IPS-NIHi11 (cell line): ENCODE results near the gene COL27A1.

Source experiments
- DNase-seq: peaks from one replicate; pipeline ENCODE4 v3.0.0; 2012; ENCODE audit warnings: mixed read lengths, low spot score

Gene COL27A1

GRCh38 chr9:114287763-114288192 is 132.4 kb downstream of the COL27A1 start:
- no peak for DNase-seq

- DNase-seq, result peak; percentile 48
Observed at GRCh38 chr9:114288193-114289091, 133.1 kb downstream of the COL27A1 start.

GRCh38 chr9:114289106-114289505 is 133.8 kb downstream of the COL27A1 start:
- DNase-seq, result no peak

GRCh38 chr9:114289571-114290481 is 134.5 kb downstream of the COL27A1 start:
- DNase-seq, result no peak

DNA sequence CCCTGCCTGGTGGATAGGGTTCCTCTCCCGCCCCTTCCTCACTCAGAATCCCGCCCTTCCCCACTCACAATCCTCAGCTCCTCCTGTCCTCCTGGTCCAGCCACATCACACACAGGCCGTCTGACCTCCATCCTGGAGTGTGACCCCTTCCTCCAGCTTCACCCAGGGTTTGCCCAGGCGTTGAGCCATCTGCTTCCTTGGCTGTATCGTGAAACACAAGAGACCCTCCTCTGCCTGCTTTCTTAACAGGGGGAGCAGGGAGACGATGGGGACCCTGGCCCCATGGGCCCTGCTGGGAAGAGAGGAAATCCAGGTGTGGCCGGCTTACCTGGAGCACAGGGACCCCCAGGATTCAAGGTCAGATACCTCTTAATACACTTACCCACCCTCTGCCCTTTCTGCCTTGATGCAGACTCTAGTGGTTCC is 135.2 kb downstream of the COL27A1 start:
- DNase-seq, result no peak

DNA sequence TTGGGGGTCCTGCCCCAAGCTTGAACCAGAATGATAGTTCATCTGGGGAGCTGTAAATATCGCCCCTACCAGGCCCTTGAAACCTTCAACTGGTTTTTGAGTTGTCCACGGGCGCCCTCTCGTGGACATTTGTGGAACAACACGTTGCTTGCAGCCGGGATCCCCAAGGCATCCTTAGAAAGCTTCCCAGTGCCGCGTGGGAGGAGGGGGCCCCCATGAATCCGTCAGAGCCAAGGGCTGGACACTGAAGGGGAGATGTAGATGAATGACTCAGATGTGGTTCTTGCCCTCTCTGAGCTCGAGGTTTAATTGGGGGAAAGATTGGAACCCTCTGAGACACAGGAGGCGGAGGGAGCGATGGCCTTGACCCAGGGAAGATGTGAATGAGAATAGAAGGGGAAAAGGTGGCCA is 135.7 kb downstream of the COL27A1 start:
- peak; percentile 82 for DNase-seq

GRCh38 chr9:114291886-114292590 is 136.7 kb downstream of the COL27A1 start:
- DNase-seq, result no peak

- DNase-seq, result no peak
Observed at GRCh38 chr9:114294664-114295063, 139.3 kb downstream of the COL27A1 start.

GRCh38 chr9:114296338-114296737 is 141.0 kb downstream of the COL27A1 start:
- no peak for DNase-seq

GRCh38 chr9:114299286-114300152 is 144.2 kb downstream of the COL27A1 start:
- DNase-seq, result no peak

- no peak for DNase-seq
Observed at GRCh38 chr9:114300153-114300845, 145.0 kb downstream of the COL27A1 start.

DNA sequence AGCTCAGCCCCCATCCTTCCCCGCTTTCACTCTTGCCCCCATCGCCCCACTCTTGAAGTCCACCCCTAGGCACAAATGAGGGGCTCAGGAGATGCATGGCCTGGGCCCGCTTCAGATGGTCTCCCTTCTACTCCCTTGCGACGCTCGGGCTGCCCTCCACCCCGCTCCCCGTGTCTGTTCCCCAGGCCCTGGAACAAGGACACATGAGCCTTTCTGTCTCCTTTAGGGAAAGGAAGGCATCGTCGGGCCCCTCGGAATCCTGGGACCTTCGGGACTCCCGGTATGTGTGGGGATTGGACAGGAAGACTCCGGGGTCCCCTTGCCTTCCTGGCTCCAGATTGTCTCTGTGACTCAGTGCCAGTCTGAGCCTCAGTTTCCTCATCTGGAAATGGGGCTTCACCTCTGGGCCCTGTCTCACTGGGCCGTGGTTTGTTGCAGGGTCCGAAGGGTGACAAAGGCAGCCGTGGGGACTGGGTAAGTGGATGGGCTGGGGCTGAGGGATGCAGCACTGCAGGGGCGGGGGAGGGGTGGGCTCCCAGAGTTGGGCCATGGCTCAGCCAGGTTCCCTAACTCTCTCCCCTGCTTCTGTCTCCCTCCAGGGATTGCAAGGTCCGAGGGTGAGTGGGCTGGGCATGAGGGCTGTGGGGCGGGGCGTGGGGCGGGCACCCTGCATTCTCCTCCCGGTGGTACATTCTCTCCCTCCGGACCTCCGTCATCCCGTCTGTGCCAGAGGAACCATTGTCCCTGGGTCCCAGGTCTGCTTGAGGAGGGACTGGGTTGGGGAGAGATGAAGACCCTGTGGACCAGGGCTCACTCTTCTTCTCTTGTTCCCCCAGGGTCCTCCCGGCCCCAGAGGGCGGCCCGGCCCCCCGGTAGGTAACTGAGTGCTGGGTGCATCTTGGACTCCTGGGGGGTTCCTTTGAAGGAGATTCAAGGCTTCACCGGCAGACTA is 145.8 kb downstream of the COL27A1 start:
- no peak for DNase-seq

GRCh38 chr9:114301798-114302565 is 146.6 kb downstream of the COL27A1 start:
- DNase-seq, result no peak

DNA sequence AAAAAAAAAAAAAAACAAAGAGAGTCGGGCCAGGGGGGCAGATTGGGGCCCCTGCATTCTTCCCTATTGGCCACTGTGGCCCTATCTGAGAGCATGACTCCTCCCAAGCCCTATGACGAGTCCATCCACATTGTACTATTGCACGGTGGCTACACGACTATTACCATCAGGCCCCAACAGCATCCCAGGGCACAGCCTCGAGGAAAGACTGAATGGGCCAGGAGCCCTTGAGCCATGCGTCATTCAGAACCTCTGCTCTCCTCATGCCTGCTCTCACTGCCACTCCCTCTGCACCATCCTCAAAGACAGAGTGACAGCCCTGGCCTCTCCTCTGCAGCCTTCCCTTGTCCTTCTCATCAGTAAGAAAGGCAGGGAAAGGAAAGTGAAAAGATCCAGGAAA is 147.4 kb downstream of the COL27A1 start:
- DNase-seq, result no peak

- no peak for DNase-seq
Observed at GRCh38 chr9:114303571-114303970, 148.2 kb downstream of the COL27A1 start.

DNA sequence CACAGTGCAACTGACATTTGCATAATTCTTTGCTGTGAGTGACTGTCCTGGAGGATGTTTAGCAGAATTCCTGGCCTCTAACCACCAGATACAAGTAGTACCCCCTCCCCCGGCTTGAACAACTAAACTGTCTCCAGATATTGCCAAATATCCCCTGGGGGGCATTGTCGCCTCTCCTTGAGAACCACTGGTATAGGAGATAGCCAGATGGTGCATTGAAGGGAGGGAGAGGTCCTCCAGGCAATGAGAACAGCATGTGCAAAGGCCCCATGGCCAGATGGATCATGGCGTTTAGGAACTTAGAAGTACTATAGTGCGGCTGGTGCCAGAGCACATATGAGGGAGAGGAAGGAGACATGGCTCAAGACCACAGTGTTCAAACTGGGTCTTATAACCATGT is 148.6 kb downstream of the COL27A1 start:
- DNase-seq, result no peak

- no peak for DNase-seq
Observed at GRCh38 chr9:114304416-114305188, 149.3 kb downstream of the COL27A1 start.

DNA sequence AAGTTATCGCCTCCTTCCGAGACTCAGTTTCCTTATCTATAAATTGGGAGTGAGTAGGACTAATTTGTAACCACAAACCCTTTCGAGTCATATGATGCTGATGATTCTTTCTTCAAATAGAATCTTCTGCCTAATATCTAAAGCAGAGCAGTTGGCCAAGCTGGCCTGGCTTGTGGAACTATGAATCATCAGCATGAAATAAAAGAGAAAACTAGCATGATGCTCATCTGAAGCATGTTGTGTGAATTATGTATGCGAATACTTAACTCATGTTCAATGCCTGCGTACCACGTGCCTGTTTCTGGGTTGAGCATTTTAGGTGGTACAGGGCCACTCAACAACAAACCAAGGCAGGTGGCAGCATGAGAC is 152.5 kb downstream of the COL27A1 start:
- no peak for DNase-seq
